OCI-LY7 (cell line): Measurements from ENCODE around the gene GALNT9. TPM values are rescaled to one million over a fixed set of nuclear protein-coding genes. Genes with fewer than 3 reads are reported as not detected.

Source experiments
- BruUV-seq: library from RNA; stranded (reverse); fragments of 400-500 nt; replicated peaks from 2 replicates; lab custom pipeline; 2021; lab: Mats Ljungman, UMichigan
- CTCF ChIA-PET: fragments of 300-600 bp; sonication (Branson Sonifier 250); formaldehyde crosslinking; loops from one replicate; lab custom pipeline; 2022; ENCODE audit warnings: antibody characterized with exemption; ENCODE audit not compliant: unreplicated experiment; lab: Charles Lee
- POLR2A ChIA-PET: fragments of 300-600 bp; sonication (Branson Sonifier 250); formaldehyde crosslinking; loops from one replicate; lab custom pipeline; 2022; ENCODE audit warnings: antibody characterized with exemption; lab: Charles Lee
- DNase-seq: peaks from one replicate; pipeline ENCODE4 v3.0.0-alpha.2; 2015; ENCODE audit warnings: low spot score
- H2AFZ ChIP-seq: fragments of 200-600 bp; sonication (generic), shearing (Covaris generic); 2 replicates; pipeline ENCODE4 v1.6.1; 2014; ENCODE audit warnings: mild to moderate bottlenecking, antibody characterized with exemption, low read length, moderate library complexity
- H3K27ac ChIP-seq: fragments of 200-600 bp; sonication (generic); 2 replicates; pipeline ENCODE4 v1.5.1; 2014; ENCODE audit warnings: mixed run types, low read depth, mild to moderate bottlenecking, moderate library complexity, low read length, inconsistent platforms; ENCODE audit not compliant: poor library complexity, severe bottlenecking
- H3K36me3 ChIP-seq: fragments of 200-600 bp; sonication (generic); 2 replicates; pipeline ENCODE4 v1.6.1; 2014; ENCODE audit warnings: mild to moderate bottlenecking, antibody characterized with exemption, low read length, moderate library complexity, mixed read lengths; ENCODE audit not compliant: insufficient read depth
- H3K4me1 ChIP-seq: fragments of 200-600 bp; sonication (generic); 2 replicates; pipeline ENCODE4 v1.5.1; 2014; ENCODE audit warnings: mild to moderate bottlenecking, low read length; ENCODE audit not compliant: insufficient read depth, poor library complexity, severe bottlenecking
- H3K4me2 ChIP-seq: fragments of 200-600 bp; sonication (generic); 2 replicates; pipeline ENCODE4 v1.6.1; 2014; ENCODE audit warnings: mild to moderate bottlenecking, low read length
- H3K4me3 ChIP-seq: fragments of 200-600 bp; sonication (generic); 2 replicates; pipeline ENCODE4 v1.5.1; 2014; ENCODE audit warnings: mild to moderate bottlenecking, low read depth, low read length; ENCODE audit not compliant: poor library complexity, severe bottlenecking
- H3K79me2 ChIP-seq: fragments of 200-600 bp; sonication (generic); 2 replicates; pipeline ENCODE4 v1.6.1; 2016; ENCODE audit warnings: low read depth, mild to moderate bottlenecking, low read length, moderate library complexity, mixed read lengths; ENCODE audit not compliant: insufficient read depth
- H3K9me2 ChIP-seq: fragments of 200-600 bp; sonication (generic); 2 replicates; pipeline ENCODE4 v1.6.1; 2016; ENCODE audit warnings: mild to moderate bottlenecking, low read length, mixed read lengths; ENCODE audit not compliant: insufficient read depth
- H3K9me3 ChIP-seq: fragments of 200-600 bp; sonication (generic); 2 replicates; pipeline ENCODE4 v1.6.1; 2014; ENCODE audit warnings: mild to moderate bottlenecking, mixed run types, low read length, mixed read lengths
- H4K20me1 ChIP-seq: fragments of 200-600 bp; sonication (generic); 2 replicates; pipeline ENCODE4 v1.6.1; 2014; ENCODE audit warnings: mild to moderate bottlenecking, antibody characterized with exemption, low read length, moderate library complexity, mixed read lengths; ENCODE audit not compliant: insufficient read depth
- EZH2phosphoT487 ChIP-seq: fragments of 200-600 bp; sonication (generic); IDR thresholded peaks from 2 replicates; pipeline ENCODE4 v1.6.1; 2018; ENCODE audit warnings: low read depth, borderline replicate concordance, mild to moderate bottlenecking, mixed run types, antibody characterized with exemption, low read length, moderate library complexity, mixed read lengths
- intact Hi-C: fragments of 100-400 bp; cut with micrococcal nuclease; formaldehyde crosslinking; loops from one replicate; pipeline ENCODE4 v1.10.0; 2022; ENCODE audit not compliant: unreplicated experiment
- total RNA-seq, 2 experiments: library from RNA; depleted of rRNA in 1 of 2; stranded (reverse); fragments of >200 nt in 1 of 2; shearing (Covaris generic) in 1 of 2; gene quantifications; 2 replicates each; pipeline ENCODE4 v1.2.3, GENCODE V29; 2014 to 2022
- TF ChIP-seq, protein P1 (sequence below): fragments of 200-600 bp; sonication (generic); conservative IDR thresholded peaks from 2 replicates; pipeline ENCODE4 v1.5.1; 2014; ENCODE audit warnings: mild to moderate bottlenecking, antibody characterized with exemption, low read length, moderate library complexity, mixed read lengths

The GALNT9 gene
- total RNA-seq, 2 experiments from 2014 or later: 0.28 TPM; not detected in 1

DNA sequence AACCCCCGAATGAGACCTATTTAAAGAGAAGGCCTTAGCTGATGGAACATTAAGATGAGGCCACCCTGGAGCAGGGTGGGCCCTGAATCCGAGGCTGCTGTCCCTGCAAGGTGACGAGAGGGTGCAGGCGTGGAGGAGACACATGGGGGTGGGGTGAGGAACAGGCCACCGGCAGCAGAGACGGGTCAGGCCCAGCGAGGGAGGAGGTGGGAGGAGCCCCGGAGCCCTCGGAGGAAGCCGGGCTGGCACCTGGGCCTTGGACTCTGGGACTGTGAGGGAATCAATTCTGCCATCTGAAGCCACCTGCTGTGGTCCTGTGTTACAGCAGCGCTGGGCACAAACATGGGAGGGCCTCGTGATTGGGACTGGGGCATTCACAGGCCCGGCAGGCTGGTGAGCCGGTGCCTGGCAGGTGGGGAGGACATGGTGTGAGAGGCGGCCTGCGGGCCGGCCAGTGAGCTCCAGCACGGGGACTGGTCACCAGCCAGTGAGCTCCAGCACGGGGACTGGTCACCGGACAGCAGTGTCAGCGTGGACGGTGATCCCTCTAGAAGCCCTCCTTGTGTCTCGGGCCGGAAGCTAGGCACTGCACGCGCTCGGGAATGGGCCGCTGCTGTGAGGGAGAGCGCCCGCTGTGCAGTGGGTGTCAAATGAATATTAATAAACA, 138.4 kb downstream of the GALNT9 start:
- intact Hi-C loops: no loop called here
- H2AFZ ChIP-seq: no peak overlapping the region
- no TSS peak for BruUV-seq
- no peak for TF ChIP-seq EZH2phosphoT487
- TF ChIP-seq, protein P1, sequence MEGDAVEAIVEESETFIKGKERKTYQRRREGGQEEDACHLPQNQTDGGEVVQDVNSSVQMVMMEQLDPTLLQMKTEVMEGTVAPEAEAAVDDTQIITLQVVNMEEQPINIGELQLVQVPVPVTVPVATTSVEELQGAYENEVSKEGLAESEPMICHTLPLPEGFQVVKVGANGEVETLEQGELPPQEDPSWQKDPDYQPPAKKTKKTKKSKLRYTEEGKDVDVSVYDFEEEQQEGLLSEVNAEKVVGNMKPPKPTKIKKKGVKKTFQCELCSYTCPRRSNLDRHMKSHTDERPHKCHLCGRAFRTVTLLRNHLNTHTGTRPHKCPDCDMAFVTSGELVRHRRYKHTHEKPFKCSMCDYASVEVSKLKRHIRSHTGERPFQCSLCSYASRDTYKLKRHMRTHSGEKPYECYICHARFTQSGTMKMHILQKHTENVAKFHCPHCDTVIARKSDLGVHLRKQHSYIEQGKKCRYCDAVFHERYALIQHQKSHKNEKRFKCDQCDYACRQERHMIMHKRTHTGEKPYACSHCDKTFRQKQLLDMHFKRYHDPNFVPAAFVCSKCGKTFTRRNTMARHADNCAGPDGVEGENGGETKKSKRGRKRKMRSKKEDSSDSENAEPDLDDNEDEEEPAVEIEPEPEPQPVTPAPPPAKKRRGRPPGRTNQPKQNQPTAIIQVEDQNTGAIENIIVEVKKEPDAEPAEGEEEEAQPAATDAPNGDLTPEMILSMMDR: no peak
- no peaks in the 10 kb centered on the region for H3K4me1 ChIP-seq
- POLR2A ChIA-PET: no interaction called here
- H3K36me3 ChIP-seq: no peaks in the 10 kb centered on the region
- H4K20me1 ChIP-seq: no peaks in the 10 kb centered on the region
- CTCF ChIA-PET: no interaction called here
- H3K27ac ChIP-seq: no peak overlapping the region
- H3K4me3 ChIP-seq: no peak overlapping the region
- no peaks in the 10 kb centered on the region for H3K9me3 ChIP-seq
- H3K4me2 ChIP-seq: no peak overlapping the region
- H3K9me2 ChIP-seq: no peaks in the 10 kb centered on the region
- H3K79me2 ChIP-seq: no peaks in the 10 kb centered on the region
- no peak for DNase-seq

DNA sequence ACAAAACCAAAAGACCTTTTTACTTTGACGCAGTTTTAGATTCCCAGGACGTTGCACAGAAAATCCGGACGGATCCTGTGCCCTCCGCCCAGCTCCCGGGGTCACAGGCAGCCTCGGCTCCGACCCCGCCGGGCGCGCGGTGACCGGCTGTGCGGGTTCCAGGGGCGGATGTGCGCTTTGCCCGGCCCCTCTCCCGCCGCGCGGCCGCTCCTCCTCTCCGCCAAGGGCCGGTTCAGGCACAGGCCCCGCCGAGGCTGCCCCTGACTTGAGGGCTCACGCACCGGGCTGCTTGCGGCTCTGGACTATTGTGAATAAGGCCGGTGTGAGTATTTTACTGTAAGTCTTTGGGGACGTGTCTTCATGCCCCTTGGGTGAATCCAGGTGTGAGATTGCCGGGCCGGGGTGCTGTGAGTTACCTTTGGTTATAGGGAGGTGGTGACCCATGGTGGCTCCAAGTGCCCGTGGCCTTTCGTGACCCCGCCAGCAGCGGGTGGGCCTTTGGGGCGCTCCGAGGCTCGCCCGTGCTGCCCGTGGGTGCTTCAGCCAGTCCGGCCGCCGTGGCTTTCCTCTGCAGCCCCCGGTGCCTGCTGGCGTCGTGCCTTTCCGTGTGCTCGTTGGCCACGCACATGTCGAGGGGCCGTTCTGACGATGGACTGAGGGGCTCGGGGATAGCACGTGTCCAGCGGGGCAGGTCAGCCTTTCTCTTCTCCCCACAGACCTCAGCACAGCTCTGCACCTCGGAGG, 139.2 kb downstream of the GALNT9 start:
- no TSS peak for BruUV-seq
- Histone ChIP-seq H3K4me1 (no peaks in the 10 kb centered on the region), H3K4me2 (peak overlapping the region; percentile 41; the same call in 1 of the 2 replicates), H3K9me3 (no peaks in the 10 kb centered on the region), H3K9me2 (no peaks in the 10 kb centered on the region), H4K20me1 (no peaks in the 10 kb centered on the region), H2AFZ (no peak overlapping the region), H3K36me3 (no peaks in the 10 kb centered on the region), H3K4me3 (no peak overlapping the region), H3K27ac (no peak overlapping the region), H3K79me2 (no peaks in the 10 kb centered on the region)
- TF ChIP-seq, protein P1: no peak
- no peak for TF ChIP-seq EZH2phosphoT487
- intact Hi-C loops: no loop called here
- ChIA-PET POLR2A (no interaction called here), CTCF (no interaction called here)
- no peak for DNase-seq
